ENCODE results near the gene GMIP.
"Not testable (repeated sequence)": the region's sequence is repeated elsewhere in the genome, so short reads cannot be mapped to it uniquely, and the experiment has no call there.

GMIP gene, protein sequence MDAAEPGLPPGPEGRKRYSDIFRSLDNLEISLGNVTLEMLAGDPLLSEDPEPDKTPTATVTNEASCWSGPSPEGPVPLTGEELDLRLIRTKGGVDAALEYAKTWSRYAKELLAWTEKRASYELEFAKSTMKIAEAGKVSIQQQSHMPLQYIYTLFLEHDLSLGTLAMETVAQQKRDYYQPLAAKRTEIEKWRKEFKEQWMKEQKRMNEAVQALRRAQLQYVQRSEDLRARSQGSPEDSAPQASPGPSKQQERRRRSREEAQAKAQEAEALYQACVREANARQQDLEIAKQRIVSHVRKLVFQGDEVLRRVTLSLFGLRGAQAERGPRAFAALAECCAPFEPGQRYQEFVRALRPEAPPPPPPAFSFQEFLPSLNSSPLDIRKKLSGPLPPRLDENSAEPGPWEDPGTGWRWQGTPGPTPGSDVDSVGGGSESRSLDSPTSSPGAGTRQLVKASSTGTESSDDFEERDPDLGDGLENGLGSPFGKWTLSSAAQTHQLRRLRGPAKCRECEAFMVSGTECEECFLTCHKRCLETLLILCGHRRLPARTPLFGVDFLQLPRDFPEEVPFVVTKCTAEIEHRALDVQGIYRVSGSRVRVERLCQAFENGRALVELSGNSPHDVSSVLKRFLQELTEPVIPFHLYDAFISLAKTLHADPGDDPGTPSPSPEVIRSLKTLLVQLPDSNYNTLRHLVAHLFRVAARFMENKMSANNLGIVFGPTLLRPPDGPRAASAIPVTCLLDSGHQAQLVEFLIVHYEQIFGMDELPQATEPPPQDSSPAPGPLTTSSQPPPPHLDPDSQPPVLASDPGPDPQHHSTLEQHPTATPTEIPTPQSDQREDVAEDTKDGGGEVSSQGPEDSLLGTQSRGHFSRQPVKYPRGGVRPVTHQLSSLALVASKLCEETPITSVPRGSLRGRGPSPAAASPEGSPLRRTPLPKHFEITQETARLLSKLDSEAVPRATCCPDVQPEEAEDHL

DNA sequence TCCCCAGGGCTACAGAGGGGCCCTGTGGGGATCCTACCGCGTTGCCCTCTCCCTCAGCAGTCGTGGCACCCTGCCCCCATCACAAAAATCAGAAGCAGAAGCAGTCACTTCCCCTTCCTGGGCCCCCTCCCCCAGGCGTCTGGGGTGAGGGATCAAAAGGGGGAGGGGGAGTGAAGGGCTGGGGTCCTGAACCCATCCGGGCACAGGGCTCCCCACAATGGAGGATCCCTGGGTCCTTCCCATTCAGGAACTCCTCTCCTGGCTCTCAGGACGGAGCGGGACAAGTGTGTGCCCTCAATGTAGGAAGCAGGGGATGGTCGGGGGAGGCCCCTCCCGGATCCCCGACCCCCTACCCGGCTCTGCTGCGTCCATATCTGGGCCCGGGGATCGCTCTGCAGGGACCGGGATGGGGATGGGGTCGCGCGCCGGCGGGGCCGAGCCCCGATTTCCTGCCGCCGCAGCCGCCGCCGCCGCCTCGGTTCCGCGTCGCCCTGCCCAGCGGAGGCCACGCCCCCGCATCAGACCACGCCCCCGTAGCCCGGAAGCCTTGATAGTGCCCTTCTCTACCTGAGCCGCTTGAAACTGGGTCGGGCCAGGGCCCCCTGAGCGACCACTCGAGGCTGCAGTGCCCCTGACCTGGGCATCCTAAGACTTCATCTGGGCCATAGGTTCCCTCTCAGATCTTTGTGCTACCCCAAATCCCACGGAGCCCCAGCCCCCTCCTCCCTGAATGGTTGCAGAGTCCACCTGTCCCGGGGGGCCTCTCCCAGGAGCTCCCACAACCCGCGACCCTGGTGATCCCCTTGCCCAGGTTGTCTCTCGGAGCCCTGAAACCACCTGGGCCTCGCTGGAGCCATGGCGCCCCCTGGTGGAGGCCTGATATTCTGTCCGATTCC, at the start of gene GMIP:
Gene GMIP (minus strand): TSS at position 500 of the 896 bp plus-strand sequence. CDS start 128 bp downstream, at position 372.
- peak; percentile 77 to 87 for DNase-seq (ENCODE audit: low read depth in 1 of 2, low spot score in 1 of 2)

DNA sequence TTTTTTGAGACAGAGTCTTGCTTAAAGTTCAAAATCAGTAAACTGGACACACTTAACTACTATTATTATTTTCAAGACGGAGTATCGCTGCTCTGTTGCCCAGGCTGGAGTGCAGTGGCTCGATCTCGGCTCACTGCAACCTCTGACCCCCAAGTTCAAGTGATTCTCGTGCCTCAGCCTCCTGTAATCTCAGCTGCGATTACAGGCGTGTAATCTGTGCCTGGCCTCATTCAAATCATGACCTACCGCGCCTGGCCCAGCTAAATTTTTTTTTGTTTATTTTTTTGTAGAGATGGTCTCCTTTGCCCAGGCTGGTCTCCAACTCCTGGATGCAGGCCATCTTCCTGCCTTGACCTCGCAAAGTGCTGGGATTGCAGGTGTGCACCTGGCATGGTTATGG, 48.2 kb upstream of the GMIP start:
- no peak for DNase-seq (ENCODE audit: low read depth in 1 of 2, low spot score in 1 of 2)

DNA sequence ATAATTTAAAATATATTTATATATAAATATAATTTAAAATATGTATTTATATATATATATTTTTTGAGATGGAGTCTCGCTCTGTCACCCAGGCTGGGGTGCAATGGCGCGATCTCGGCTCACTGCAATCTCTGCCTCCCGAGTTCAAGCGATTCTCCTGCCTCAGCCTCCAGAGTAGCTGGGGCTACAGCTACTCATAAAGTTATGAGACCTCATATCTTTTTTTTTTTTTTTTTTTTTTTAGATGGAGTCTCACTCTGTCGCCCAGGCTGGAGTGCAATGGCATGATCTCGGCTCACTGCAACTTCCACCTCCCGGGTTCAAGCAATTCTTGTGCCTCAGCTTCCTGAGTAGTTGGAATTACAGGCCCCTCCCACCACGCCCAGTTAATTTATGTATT, 45.6 kb upstream of the GMIP start:
- DNase-seq (ENCODE audit: low read depth in 1 of 2, low spot score in 1 of 2): not testable (repeated sequence)

DNA sequence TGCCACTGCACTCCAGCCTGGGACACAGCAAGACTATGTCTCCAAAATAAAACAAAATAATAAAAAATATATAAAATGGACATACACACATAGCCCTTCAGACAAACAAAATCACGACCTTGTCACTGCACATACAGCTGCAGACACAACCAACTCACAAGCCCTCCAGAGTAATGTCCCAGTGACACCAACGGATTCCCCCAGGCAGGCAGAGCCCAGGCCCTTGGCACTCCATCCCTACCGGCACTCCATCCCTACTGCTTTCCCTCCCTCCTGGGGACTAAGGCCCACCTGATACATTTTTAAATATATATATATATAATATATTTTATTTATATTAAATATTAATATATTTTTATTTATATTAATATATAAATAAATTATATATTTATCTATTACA, 43.6 kb upstream of the GMIP start:
- DNase-seq (ENCODE audit: low read depth in 1 of 2, low spot score in 1 of 2): no peak

DNA sequence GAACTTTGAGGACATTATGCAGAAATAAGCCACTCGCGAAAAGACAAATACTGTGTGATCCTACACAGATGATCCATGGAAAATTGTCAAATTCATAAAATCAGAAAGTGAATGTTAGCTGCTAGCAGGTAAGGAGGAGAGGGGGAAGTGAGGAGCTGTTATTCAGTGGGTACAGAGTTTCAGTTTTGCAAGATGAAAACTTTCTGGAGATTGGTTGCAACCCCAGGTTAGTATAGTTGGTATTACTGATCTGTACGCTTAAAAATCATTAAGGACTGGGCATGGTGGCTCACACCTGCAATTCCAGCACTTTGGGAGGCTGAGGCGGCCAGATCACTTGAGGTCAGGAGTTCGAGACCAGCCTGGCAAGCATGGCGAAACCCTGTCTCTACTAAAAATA, 43.1 kb upstream of the GMIP start:
- DNase-seq (ENCODE audit: low read depth in 1 of 2, low spot score in 1 of 2): no peak

DNA sequence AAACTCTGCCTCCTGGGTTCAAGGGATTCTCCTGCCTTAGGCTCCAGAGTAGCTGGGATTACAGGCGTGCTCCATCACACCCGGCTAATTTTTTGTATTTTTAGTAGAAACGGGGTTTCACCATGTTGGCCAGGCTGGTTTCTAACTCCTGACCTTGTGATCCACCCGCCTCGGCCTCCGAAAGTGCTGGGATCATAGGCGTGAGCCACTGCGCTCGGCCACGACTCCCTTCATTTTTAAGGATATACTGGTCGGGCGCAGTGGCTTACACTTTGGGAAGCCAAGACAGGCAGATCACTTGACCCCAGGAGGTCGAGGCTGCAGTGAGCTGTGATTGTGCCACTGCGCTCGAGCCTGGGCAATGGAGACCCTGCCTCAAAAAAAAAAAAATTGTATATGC, 42.7 kb upstream of the GMIP start:
- not testable (repeated sequence) for DNase-seq (ENCODE audit: low read depth in 1 of 2, low spot score in 1 of 2)

DNA sequence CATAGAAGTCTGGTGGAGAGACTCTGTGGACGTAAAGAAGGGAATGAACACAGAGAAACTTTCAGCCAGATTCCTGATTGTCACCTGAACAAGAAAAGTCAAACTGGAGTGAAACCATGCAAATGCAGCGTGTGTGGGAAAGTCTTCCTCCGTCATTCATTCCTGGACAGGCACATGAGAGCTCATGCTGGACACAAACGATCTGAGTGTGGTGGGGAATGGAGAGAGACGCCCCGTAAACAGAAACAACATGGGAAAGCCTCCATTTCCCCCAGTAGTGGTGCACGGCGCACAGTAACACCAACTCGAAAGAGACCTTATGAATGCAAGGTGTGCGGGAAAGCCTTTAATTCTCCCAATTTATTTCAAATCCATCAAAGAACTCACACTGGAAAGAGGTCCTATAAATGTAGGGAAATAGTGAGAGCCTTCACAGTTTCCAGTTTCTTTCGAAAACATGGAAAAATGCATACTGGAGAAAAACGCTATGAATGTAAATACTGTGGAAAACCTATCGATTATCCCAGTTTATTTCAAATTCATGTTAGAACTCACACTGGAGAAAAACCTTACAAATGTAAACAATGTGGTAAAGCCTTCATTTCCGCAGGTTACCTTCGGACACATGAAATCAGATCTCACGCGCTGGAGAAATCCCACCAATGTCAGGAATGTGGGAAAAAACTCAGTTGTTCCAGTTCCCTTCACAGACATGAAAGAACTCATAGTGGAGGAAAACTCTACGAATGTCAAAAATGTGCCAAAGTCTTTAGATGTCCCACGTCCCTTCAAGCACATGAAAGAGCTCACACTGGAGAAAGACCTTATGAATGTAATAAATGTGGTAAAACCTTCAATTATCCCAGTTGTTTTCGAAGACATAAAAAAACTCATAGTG, 36.0 kb upstream of the GMIP start:
- DNase-seq (ENCODE audit: low read depth in 1 of 2, low spot score in 1 of 2): no peak

DNA sequence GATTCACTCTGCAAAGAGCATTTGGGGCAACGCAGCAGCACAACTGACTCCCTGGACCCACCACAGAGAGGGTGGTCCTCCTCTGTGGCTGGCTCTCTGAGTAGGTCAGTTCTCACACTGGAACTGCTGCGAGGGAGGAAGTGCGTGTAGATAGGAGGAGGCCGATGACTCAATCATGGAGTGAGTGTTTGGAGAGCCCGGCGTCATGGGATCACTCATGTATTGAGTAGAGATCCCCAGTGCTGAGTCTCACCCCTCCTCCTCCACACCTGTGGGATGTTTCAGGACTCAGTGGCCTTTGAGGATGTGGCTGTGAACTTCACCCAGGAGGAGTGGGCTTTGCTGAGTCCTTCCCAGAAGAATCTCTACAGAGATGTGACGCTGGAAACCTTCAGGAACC, 34.1 kb upstream of the GMIP start:
- DNase-seq (ENCODE audit: low read depth in 1 of 2, low spot score in 1 of 2): no peak

DNA sequence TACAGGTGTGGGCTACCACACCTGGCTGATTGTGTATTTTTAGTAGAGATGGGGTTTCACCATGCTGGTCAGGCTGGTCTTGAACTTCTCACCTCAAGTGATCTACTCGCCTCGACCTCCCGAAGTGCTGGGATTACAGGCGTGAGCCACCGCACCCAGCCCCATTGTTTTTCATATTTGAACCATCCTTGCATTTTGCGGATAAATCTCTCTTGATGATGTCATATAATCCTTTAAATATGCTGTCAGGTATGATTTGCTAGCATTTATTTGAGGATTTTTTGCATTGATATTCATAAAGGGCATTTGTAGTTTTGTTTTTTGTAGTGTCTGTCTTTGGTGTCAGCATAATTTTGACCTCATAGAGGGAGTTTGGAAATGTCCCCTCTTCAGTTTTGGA, 30.9 kb upstream of the GMIP start:
- DNase-seq (ENCODE audit: low read depth in 1 of 2, low spot score in 1 of 2): no peak

DNA sequence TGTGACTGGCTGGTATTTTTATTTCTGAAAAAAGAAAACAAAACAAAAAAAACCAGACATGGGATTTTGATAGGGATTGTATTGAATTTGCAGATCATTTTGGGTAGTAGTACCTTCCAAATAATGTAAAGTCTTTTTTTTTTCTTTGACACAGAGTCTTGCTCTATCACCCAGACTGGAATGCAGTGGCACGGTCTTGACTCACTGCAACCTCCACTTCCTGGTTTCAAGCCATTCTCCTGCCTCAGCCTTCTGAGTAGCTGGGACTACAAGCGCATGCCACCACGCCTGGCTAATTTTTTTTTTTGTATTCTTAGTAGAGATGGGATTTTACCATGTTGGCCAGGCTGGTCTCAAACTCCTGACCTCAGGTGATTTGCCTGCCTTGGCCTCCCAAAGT, 29.4 kb upstream of the GMIP start:
- DNase-seq (ENCODE audit: low read depth in 1 of 2, low spot score in 1 of 2): no peak

DNA sequence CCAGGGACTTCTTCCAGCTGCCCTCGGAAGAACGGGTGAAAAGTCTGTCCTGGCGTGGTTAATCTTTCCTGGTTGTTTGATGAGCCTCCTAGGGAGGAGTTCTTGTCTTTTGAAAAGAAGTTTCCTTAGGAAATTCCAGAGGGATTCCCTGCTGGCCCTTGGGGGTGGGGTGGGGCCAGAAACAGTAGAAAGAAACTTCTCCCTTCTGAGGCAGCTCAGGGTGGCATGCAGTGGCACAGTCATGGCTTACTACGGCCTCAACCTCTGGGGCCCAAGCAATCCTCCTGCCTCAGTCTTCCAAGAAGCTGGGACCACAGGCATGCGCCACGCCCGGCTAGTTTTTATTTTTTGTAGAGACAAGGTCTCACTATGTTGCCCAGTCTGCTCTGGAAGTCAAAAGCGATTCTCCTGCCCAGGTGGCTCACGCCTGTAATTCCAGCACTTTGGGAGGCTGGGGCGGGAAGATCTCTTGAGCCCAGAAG, 26.7 kb upstream of the GMIP start:
- no peak for DNase-seq (ENCODE audit: low read depth in 1 of 2, low spot score in 1 of 2)

DNA sequence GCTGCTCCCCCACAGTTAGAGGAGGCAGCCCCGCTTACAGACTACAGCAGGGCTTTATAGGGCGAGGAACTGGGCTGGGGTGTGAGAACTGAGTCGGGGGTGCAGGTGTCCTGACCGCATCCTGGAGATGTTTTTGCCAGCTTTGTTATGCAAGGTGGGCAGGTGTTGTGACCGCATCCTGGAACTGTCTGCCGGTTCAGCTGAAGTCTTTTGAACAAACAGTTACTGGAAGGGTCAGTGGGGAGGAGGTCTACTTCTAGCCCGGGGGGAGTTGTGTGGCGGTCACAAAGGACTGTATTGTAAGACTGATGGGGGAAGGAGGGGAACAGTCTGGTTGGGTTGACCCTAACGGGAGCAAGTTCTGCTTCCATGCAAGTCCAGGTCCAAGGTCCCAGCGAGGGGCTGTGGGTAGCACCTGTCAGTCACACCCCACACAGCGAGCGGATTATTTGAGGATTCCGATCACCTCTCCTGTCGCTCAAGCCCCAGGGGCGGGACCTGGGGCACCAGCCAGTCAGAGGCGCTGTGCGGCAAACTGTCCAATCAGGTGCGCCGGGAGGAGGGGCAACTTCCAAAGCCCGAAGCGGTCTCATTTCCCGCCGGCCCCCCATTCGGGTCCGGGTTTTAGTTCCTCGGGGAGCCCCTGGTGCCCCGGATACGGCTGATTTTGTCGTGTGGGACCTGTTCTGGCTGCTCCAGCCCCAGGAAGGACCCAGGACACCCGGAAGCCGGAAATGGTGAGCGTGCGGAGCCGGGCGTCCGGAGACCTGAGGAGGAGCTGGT, 25.0 kb upstream of the GMIP start, which contains the start of gene ZNF101:
Gene ZNF101 (plus strand): TSS at position 610 of the 783 bp plus-strand sequence. CDS start 125 bp downstream, at position 735.
- DNase-seq (ENCODE audit: low read depth in 1 of 2, low spot score in 1 of 2): peak; percentile 89 to 90

DNA sequence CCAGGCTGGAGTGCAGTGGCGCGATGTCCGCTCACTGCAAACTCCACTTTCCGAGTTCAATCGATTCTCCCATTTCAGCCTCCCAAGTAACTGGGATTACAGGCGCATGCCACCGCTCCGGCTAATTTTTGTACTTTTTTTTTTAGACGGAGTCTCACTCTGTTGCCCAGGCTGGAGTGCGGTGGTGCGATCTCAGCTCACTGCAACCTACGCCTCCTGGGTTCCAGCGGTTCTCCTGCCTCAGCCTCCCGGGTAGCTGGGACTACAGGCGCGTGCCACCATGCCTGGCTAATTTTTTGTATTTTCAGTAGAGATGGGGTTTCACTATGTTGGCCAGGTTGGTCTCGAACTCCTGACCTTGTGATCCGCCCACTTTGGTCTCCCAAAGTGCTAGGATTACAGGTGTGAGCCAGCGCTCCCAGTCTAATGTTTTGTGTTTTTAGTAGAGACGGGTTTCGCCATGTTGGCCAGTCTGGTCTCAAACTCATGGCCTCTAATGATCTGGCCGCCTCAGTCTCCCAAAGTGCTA, 22.0 kb upstream of the GMIP start:
- DNase-seq (ENCODE audit: low read depth in 1 of 2, low spot score in 1 of 2): not testable (repeated sequence)

DNA sequence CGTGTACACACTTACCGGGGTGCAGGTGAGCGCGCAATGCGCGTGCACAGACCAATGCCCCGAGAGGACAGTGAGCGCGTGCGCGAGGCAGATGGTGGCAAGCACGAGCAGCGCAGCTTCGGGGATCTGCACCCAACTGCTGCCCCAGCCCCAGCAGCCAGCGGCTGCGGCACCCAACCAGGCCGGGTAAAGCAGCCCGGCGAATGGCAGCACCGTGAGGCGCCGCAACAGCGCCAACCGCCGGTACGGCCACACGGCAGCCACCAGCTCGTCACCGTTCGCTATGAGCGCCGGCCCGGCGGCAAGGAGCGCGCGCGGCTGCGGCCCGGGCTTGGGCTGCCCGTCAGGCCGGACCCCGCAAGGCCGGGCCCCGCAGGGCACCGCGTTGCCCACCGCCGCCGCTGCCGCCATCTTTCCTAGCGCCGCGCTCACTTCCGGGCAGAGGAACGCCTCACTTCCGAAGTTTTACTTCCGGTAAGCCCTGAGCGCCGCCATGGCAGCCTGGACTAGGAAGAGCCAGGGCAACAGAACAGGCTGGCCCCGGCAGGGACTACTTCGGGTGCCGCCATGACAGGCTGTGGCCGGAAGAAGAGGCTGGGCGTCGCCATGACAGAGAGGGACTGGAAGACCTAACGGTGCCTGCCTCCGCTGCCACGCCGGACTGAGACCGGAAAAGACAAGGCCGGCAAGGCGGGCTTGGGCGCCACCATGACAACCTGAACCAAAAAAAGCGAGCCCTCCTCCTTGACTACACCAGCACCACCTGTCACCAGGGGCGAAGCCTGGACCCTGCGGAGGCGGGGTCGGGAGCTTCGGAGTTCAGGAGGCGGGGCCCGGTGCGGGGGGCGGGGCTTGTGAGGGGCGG, 20.0 kb upstream of the GMIP start, which contains the start of gene ATP13A1:
Gene ATP13A1 (minus strand): TSS at position 421 of the 865 bp plus-strand sequence. CDS start 10 bp downstream, at position 411.
- peak; percentile 88 to 89 for DNase-seq (ENCODE audit: low read depth in 1 of 2, low spot score in 1 of 2)

DNA sequence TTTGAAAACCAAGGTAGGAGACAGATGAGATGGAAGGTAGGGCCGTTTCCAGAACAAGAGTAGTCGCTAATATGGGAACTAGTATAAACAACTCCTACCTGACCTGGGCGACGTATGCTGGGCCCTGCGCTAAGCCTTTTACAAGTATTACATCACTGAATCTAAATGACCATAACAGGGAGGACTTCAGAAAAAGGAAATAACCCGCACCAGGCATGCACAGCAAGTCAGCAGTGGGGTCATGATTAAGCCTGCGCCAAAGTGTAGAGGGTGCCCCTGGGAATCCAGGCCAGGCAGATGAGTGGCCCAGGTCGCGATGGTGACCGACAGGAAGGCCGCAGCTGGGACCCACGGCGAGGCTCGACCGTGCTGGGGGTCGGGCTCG, 19.4 kb upstream of the GMIP start:
- DNase-seq (ENCODE audit: low read depth in 1 of 2, low spot score in 1 of 2): no peak

DNA sequence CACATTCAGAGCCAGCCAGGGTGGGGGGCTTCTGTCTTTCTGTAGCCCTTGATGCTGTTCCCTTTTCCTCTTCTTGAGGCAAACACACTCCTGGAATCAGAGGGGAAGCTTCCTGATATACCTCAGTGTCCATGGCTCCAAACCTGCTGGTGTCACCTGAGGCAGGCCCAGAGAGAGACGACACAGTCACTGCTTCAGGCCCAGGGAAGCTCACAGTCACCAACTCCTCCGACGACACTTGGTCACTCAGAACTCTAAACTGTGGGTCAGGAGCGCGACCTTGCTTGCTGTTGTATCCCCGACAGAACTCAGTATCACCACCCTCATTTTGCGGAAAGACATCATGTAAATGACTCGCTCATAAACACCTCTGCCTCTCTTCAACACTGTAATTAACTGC, 18.9 kb upstream of the GMIP start:
- DNase-seq (ENCODE audit: low read depth in 1 of 2, low spot score in 1 of 2): no peak

DNA sequence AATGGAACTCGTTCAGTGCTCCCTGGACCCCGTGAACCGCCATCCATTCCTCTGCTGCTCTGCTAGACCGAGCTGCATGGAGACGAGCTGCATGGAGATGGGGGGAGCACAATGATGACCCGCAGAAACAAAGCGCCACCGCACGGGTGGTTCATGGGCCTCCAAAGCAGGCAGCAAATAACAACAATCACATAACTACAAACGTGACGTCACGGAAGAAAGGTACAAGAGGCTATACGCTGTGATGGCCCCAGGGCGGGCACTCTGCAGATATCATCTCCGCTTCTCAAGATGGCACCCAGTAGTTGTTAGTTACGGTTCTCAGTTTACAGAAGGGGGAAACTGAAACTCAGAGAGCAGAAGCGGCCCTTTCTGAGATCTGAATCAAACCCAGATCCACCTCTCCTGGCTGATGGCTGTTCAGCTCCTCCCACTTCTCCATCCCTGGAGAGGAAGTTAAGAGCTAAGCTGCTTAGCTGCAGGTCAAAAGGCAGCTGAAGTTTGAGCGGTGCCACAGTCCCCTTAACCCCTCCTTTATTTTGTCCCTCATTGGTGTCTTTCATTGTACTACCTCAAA, 18.3 kb upstream of the GMIP start:
- DNase-seq (ENCODE audit: low read depth in 1 of 2, low spot score in 1 of 2): no peak
